NCI-H69 (cell line): ENCODE results near the gene NPDC1.
A peak's percentile ranks its signal among the peaks of the same experiment; 100 is the strongest.

Experiments used
- DNase-seq: peaks from one replicate; lab custom pipeline; 2025; lab: John Stamatoyannopoulos, UW

NPDC1 gene

GRCh38 chr9:137046088-137046787, at the start of gene NPDC1:
Gene NPDC1 (minus strand): TSS chr9:137046177. CDS start chr9:137045989, 188 bp downstream.
- peak; percentile 90 for DNase-seq

- DNase-seq, result peak; percentile 44
Measured at GRCh38 chr9:137089232-137089947, 43.4 kb upstream of the NPDC1 start.

GRCh38 chr9:137088121-137088520, 42.1 kb upstream of the NPDC1 start:
- peak; percentile 53 for DNase-seq

GRCh38 chr9:137087409-137087925, 41.5 kb upstream of the NPDC1 start:
- DNase-seq, result no peak

- peak; percentile 100 for DNase-seq
Measured at GRCh38 chr9:137086531-137087408, 40.8 kb upstream of the NPDC1 start, which contains the start of gene MAN1B1. Gene MAN1B1 (plus strand): TSS chr9:137086985. CDS start chr9:137087000, 15 bp downstream.

GRCh38 chr9:137085920-137086530, 40.0 kb upstream of the NPDC1 start:
- peak; percentile 51 for DNase-seq

GRCh38 chr9:137084526-137084925, 38.5 kb upstream of the NPDC1 start:
- DNase-seq, result no peak

- no peak for DNase-seq
Measured at GRCh38 chr9:137083394-137084004, 37.5 kb upstream of the NPDC1 start.

- no peak for DNase-seq
Measured at GRCh38 chr9:137082925-137083290, 36.9 kb upstream of the NPDC1 start.

GRCh38 chr9:137082222-137082924, 36.4 kb upstream of the NPDC1 start:
- no peak for DNase-seq

GRCh38 chr9:137080260-137081122, 34.5 kb upstream of the NPDC1 start:
- DNase-seq, result no peak

- DNase-seq, result no peak
Measured at GRCh38 chr9:137079401-137079787, 33.4 kb upstream of the NPDC1 start.

GRCh38 chr9:137078701-137079400, 32.9 kb upstream of the NPDC1 start:
- no peak for DNase-seq

GRCh38 chr9:137077758-137078693, 32.0 kb upstream of the NPDC1 start:
- peak; percentile 48 for DNase-seq

- peak; percentile 74 for DNase-seq
Measured at GRCh38 chr9:137077010-137077747, 31.2 kb upstream of the NPDC1 start, which contains the start of gene UAP1L1. Gene UAP1L1 (plus strand): TSS chr9:137077517. CDS start chr9:137077533, 16 bp downstream.

- DNase-seq, result no peak
Measured at GRCh38 chr9:137076636-137077009, 30.6 kb upstream of the NPDC1 start.

GRCh38 chr9:137075275-137075775, 29.3 kb upstream of the NPDC1 start:
- no peak for DNase-seq
